Esophagus muscularis mucosa (tissue), 4 donors: ENCODE measurements around the gene EEPD1. TPM values are rescaled to one million over a fixed set of nuclear protein-coding genes. Genes with fewer than 3 reads are reported as not detected.

ENCODE experiments used
- DNase-seq: peaks from one replicate; pipeline ENCODE4 v3.0.0-alpha.2; 2017; ENCODE audit errors: extremely low spot score
- H3K27ac ChIP-seq, 4 donors: fragments of 200-600 bp; sonication (generic); replicated peaks in 1 of 4; 1 replicate in 3 of 4; 2 replicates in 1 of 4; pipeline ENCODE4 v1.5.1; 2016 to 2019; ENCODE audit warnings: mild to moderate bottlenecking in 1 of 4
- H3K27me3 ChIP-seq, 4 donors: fragments of 200-600 bp; sonication (generic); one replicate each; pipeline versions ENCODE4 v1.5.1 to v1.6.0; 2016 to 2019
- H3K36me3 ChIP-seq, 4 donors: fragments of 200-600 bp; sonication (generic); one replicate each; pipeline ENCODE4 v1.5.1; 2016 to 2019
- H3K4me1 ChIP-seq, 4 donors: fragments of 200-600 bp; sonication (generic); one replicate each; pipeline ENCODE4 v1.5.1; 2016 to 2019
- H3K4me3 ChIP-seq, 4 donors: fragments of 200-600 bp; sonication (generic); 1 replicate in 2 of 4; 2 replicates in 2 of 4; pipeline ENCODE4 v1.5.1; 2016 to 2019; ENCODE audit warnings: mild to moderate bottlenecking in 4 of 4, moderate library complexity in 1 of 4
- H3K9me3 ChIP-seq, 4 donors: fragments of 200-600 bp; sonication (generic); 1 replicate in 3 of 4; 2 replicates in 1 of 4; pipeline ENCODE4 v1.5.1; 2016 to 2019
- CTCF ChIP-seq, 3 experiments: fragments of 200-600 bp in 2 of 3; fragments of 450-650 bp in 1 of 3; sonication (generic) in 2 of 3; IDR thresholded peaks; one replicate each; pipeline ENCODE4 v1.5.1; 2017 to 2019; ENCODE audit warnings: antibody characterized with exemption in 3 of 3, mild to moderate bottlenecking in 2 of 3, moderate library complexity in 1 of 3
- EP300 ChIP-seq: sonication (generic); formaldehyde crosslinking; IDR thresholded peaks from one replicate; pipeline ENCODE4 v1.6.1; 2017; ENCODE audit warnings: antibody characterized with exemption
- POLR2A ChIP-seq: fragments of 450-650 bp; IDR thresholded peaks from one replicate; pipeline ENCODE4 v1.6.1; 2017; ENCODE audit warnings: antibody characterized with exemption, moderate library complexity, mild to moderate bottlenecking, low read depth
- POLR2AphosphoS5 ChIP-seq, 2 donors: sonication (generic); formaldehyde crosslinking; IDR thresholded peaks; one replicate each; pipeline ENCODE4 v1.6.1; 2017; ENCODE audit warnings: antibody characterized with exemption in 2 of 2
- WGBS: methylation state at CpG from one replicate; pipeline ENCODE4 v1.1.5; 2018; 5-methylcytosine and 5-hydroxymethylcytosine counted together
- intact Hi-C: fragments of 100-400 bp; cut with DNase I; formaldehyde crosslinking; loops from one replicate; pipeline ENCODE4 v1.15.1; 2023
- total RNA-seq, 4 donors: library from RNA; depleted of rRNA; stranded (reverse); fragments of >200 nt; gene quantifications; one replicate each; pipeline versions ENCODE4 v1.1.0 to v1.2.1, GENCODE V29; 2016

The EEPD1 gene
- total RNA-seq, 4 donors from 2014 or later, result 18.7 to 27.9 (median 26.6) TPM

GRCh38 chr7:36129048-36129534, 24.0 kb upstream of the EEPD1 start:
- peak; percentile 92 for DNase-seq
- no peak overlapping the region for H3K4me3 ChIP-seq
- H3K27ac ChIP-seq, result peak overlapping the region; percentile 64 to 82 (median 72)
- H3K4me1 ChIP-seq, result peaks cover 29 to 43% (median 38%) of the 10 kb centered on the region in 4 donors
- H3K36me3 ChIP-seq, result no peaks in the 10 kb centered on the region
- TF ChIP-seq EP300 (no peak), POLR2AphosphoS5 (IDR thresholded peaks at IDR 0.05) (no peak), CTCF (IDR thresholded peaks at IDR 0.05) (no peak), POLR2A (no peak)
- 44% methylated on average over 9 of the region's 9 CpGs for WGBS
- H3K9me3 ChIP-seq, result no peaks in the 10 kb centered on the region
- intact Hi-C loops, result no loop called here
- no peaks in the 10 kb centered on the region for H3K27me3 ChIP-seq

GRCh38 chr7:36130236-36130945, 22.7 kb upstream of the EEPD1 start:
- 87% methylated on average over 7 of the region's 7 CpGs for WGBS
- no peak overlapping the region for H3K4me3 ChIP-seq
- no peaks in the 10 kb centered on the region for H3K9me3 ChIP-seq
- no peak for TF ChIP-seq POLR2A
- no peak for TF ChIP-seq POLR2AphosphoS5 (IDR thresholded peaks at IDR 0.05)
- no peak for TF ChIP-seq CTCF (IDR thresholded peaks at IDR 0.05)
- TF ChIP-seq EP300, result no peak
- intact Hi-C loops, result no loop called here
- peak overlapping the region in 3 of 4 donors; percentile 41 to 82 (median 77) for H3K27ac ChIP-seq
- H3K4me1 ChIP-seq, result peaks cover 29 to 43% (median 38%) of the 10 kb centered on the region in 4 donors
- no peaks in the 10 kb centered on the region for H3K27me3 ChIP-seq
- no peaks in the 10 kb centered on the region for H3K36me3 ChIP-seq
- DNase-seq, result peak; percentile 62

- intact Hi-C loops, result no loop called here
- no peak for TF ChIP-seq POLR2AphosphoS5 (IDR thresholded peaks at IDR 0.05)
- TF ChIP-seq EP300, result no peak
- no peak for TF ChIP-seq CTCF (IDR thresholded peaks at IDR 0.05)
- no peak for TF ChIP-seq POLR2A
- no peak overlapping the region for H3K27ac ChIP-seq
- no peaks in the 10 kb centered on the region for H3K36me3 ChIP-seq
- H3K4me3 ChIP-seq, result no peak overlapping the region
- 86% methylated on average over 4 of the region's 4 CpGs for WGBS
- no peaks in the 10 kb centered on the region for H3K9me3 ChIP-seq
- H3K4me1 ChIP-seq, result peaks cover 29 to 43% (median 38%) of the 10 kb centered on the region in 4 donors
- DNase-seq, result peak; percentile 72
- no peaks in the 10 kb centered on the region for H3K27me3 ChIP-seq
Observed at GRCh38 chr7:36131026-36131425, 22.0 kb upstream of the EEPD1 start.

GRCh38 chr7:36131499-36131898, 21.6 kb upstream of the EEPD1 start:
- intact Hi-C loops, result no loop called here
- Histone ChIP-seq H3K36me3 (no peaks in the 10 kb centered on the region), H3K9me3 (no peaks in the 10 kb centered on the region), H3K4me3 (no peak overlapping the region), H3K27ac (no peak overlapping the region), H3K27me3 (no peaks in the 10 kb centered on the region), H3K4me1 (peaks cover 29 to 43% (median 38%) of the 10 kb centered on the region in 4 donors)
- WGBS, result 87% methylated on average over 7 of the region's 7 CpGs
- TF ChIP-seq CTCF (IDR thresholded peaks at IDR 0.05), result no peak
- TF ChIP-seq POLR2A, result no peak
- TF ChIP-seq EP300, result no peak
- TF ChIP-seq POLR2AphosphoS5 (IDR thresholded peaks at IDR 0.05), result no peak
- DNase-seq, result peak; percentile 66
